ENCODE measurements around the gene ARFIP1.

Gene ARFIP1

DNA sequence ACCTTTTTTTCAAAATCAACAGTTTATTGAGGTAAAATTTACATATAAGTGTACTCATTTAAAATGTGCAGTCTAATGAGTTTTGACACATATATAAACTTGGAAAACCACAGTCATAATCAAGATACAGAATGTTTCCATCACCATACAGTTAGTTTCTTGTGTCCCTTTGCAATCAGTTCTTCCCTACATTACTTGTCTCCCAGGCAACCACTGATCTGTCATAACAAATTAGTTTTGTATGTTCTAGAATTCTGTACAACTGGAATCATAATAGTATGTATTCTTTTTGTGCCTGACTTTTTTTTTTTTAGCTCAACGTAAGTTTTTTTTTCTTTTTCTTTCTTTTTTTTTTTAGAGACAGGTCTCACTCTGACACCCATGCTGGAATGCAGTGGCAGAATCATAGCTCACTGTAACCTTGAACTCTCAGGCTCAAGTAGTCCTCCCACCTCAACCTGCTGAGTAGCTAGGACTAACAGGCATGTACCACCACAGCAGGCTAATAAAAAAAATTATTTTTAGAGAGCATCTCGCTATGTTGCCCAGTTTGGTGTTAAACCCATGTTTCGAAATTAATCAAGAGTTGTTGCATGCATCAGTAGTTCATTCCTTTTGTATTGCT is 26.9 kb downstream of the ARFIP1 start:
- H3K4me3 ChIP-seq (ENCODE audit: low read depth, low read length) = no peak overlapping the region
- DNase-seq (ENCODE audit: low read depth) = no peak

DNA sequence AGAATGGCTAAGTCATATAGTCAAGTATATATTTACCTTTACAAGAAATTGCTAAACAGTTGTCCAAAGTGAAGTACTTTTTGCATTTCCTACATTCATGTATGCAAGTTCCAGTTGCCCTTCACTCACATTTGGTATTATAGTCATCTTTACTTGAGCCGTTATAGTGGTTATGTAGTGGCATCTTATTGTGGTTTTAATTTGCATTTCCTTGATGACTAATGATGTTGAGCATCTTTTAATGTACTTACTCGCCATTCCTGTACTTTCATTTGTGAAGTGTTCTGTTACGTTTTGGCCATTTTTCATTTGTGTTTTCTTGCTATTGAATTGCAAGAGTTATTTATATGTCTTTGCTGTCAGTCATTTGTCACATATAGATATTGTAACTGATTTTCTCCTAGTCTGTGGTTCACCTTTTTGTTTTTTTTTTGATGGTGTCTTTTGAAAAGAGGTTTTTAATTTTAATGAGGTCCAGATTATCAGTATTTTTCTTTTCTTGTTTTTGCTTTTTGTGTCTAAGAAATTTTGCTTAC is 27.6 kb downstream of the ARFIP1 start:
- peak; percentile 20 for DNase-seq (ENCODE audit: low read depth)
- H3K4me3 ChIP-seq (ENCODE audit: low read depth, low read length) = no peak overlapping the region

More for the DNA sequence above, 26.9 kb downstream of the ARFIP1 start:
- TF ChIP-seq, protein P1, sequence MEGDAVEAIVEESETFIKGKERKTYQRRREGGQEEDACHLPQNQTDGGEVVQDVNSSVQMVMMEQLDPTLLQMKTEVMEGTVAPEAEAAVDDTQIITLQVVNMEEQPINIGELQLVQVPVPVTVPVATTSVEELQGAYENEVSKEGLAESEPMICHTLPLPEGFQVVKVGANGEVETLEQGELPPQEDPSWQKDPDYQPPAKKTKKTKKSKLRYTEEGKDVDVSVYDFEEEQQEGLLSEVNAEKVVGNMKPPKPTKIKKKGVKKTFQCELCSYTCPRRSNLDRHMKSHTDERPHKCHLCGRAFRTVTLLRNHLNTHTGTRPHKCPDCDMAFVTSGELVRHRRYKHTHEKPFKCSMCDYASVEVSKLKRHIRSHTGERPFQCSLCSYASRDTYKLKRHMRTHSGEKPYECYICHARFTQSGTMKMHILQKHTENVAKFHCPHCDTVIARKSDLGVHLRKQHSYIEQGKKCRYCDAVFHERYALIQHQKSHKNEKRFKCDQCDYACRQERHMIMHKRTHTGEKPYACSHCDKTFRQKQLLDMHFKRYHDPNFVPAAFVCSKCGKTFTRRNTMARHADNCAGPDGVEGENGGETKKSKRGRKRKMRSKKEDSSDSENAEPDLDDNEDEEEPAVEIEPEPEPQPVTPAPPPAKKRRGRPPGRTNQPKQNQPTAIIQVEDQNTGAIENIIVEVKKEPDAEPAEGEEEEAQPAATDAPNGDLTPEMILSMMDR (IDR thresholded peaks at IDR 0.05; ENCODE audit: insufficient read depth, low read depth, low read length, missing control alignments) = no peak

DNA sequence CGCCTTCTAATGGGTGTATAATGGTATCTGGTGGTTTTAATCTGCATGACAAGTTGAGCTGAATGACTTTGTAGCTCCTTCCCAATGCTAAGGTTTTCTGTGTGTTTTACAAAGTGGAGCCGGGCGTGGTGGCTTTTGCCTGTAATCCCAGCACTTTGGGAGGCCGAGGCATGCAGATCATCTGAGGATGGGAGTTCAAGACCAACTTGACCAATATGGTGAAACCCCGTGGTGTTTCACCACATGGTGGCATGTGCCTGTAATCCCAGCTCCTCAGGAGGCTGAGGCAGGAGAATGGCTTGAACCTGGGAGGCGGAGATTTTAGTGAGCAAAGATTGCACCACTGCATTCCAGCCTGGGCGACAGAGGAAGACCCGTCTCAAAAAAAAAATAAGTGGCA is 28.9 kb downstream of the ARFIP1 start:
- no peak for DNase-seq (ENCODE audit: low read depth)
- TF ChIP-seq, protein P1 (IDR thresholded peaks at IDR 0.05; ENCODE audit: insufficient read depth, low read depth, low read length, missing control alignments) = no peak
- H3K4me3 ChIP-seq (ENCODE audit: low read depth, low read length) = no peak overlapping the region

More for the DNA sequence above, 27.6 kb downstream of the ARFIP1 start:
- TF ChIP-seq, protein P1 (IDR thresholded peaks at IDR 0.05; ENCODE audit: insufficient read depth, low read depth, low read length, missing control alignments) = no peak

DNA sequence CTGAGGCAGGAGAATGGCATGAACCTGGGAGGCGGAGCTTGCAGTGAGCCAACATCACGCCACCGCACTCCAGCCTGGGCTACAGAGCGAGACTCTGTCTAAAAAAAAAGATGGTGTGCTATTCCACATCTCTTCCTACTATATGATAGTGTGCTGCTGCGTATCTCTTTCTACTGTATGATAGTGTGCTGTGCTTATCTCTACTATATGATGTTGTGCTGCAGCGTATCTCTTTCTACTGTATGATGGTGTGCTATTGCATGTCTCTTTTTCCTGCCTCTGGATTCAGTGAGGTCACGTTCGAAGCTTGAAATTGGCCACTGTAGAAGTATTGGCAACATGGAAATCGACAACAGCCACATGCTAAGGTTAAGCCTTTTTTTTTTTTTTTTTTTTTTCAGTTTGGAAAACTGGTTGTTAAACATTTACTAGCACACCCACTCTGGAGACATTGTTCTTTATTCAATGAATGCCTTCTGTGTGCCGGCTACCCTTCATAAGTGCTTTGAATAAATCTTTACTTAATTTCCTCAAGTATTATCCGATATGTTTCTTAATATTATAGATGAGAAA is 31.0 kb downstream of the ARFIP1 start:
- TF ChIP-seq, protein P1 (IDR thresholded peaks at IDR 0.05; ENCODE audit: insufficient read depth, low read depth, low read length, missing control alignments) = no peak
- no peak for DNase-seq (ENCODE audit: low read depth)
- H3K4me3 ChIP-seq (ENCODE audit: low read depth, low read length) = no peak overlapping the region

DNA sequence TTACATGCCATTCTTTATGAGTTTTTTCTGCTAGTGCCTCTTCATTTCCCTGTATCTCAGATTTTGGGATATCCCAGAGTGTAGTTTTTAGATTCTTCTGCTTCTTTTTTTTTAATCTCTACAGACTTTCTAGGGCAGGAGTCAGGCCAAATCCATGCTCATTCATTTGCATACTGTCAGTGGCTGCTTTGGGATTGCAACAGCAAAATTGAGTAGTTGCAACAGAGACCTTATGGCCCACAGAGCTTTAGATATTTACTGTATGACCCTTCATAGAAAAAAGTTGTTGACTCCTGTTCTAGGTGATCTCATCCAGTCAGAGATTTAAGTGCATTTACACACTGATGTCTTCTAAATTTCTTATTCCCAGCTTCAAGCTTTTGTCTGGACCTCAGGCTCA is 35.3 kb downstream of the ARFIP1 start:
- TF ChIP-seq, protein P1 (IDR thresholded peaks at IDR 0.05; ENCODE audit: insufficient read depth, low read depth, low read length, missing control alignments) = no peak
- no peak overlapping the region for H3K4me3 ChIP-seq (ENCODE audit: low read depth, low read length)
- no peak for DNase-seq (ENCODE audit: low read depth)

DNA sequence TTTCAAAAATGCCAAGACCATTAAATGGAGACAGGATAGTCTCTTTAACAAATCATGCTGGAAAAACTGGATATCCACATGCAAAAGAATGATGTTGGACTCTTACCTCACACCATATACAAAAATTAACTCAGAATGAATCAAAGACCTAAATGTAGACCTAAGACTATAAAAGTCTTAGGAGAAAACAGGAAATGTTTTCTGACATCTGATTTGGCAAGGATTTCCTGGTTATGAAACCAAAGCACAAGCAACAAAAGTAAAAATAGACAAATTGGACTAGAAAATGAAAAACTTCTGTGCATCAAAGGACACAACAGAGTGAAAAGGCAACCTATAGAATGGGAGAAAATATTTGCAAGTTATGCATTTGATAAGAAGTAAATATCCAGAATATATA is 37.6 kb downstream of the ARFIP1 start:
- TF ChIP-seq, protein P1 (IDR thresholded peaks at IDR 0.05; ENCODE audit: insufficient read depth, low read depth, low read length, missing control alignments) = no peak
- no peak overlapping the region for H3K4me3 ChIP-seq (ENCODE audit: low read depth, low read length)
- no peak for DNase-seq (ENCODE audit: low read depth)

All from GM12865 (cell line).